ENCODE results near the gene MINDY2.
"Not testable (repeated sequence)": the region's sequence is repeated elsewhere in the genome, so short reads cannot be mapped to it uniquely, and the experiment has no call there.

MINDY2 gene

GRCh38 chr15:58833681-58834426 is 62.8 kb downstream of the MINDY2 start:
- DNase-seq: not testable (repeated sequence)

GRCh38 chr15:58839485-58839884 is 68.4 kb downstream of the MINDY2 start:
- no peak for DNase-seq

- no peak for DNase-seq
These were observed 68.9 kb downstream of the MINDY2 start for GRCh38 chr15:58840048-58840447.

- DNase-seq: no peak
These were observed 71.8 kb downstream of the MINDY2 start for GRCh38 chr15:58842713-58843396.

GRCh38 chr15:58851205-58851604 is 80.1 kb downstream of the MINDY2 start:
- not testable (repeated sequence) for DNase-seq

GRCh38 chr15:58852347-58852746 is 81.2 kb downstream of the MINDY2 start:
- DNase-seq: no peak

GRCh38 chr15:58854593-58854992 is 83.5 kb downstream of the MINDY2 start:
- DNase-seq: no peak

GRCh38 chr15:58856086-58856485 is 85.0 kb downstream of the MINDY2 start:
- no peak for DNase-seq

- DNase-seq: not testable (repeated sequence)
These were observed 85.5 kb downstream of the MINDY2 start for GRCh38 chr15:58856621-58857020.

- DNase-seq: no peak
These were observed 91.2 kb downstream of the MINDY2 start for GRCh38 chr15:58862326-58862725.

GRCh38 chr15:58864602-58865424 is 93.7 kb downstream of the MINDY2 start:
- no peak for DNase-seq

- no peak for DNase-seq
These were observed 94.4 kb downstream of the MINDY2 start for GRCh38 chr15:58865425-58865880.

GRCh38 chr15:58867926-58868325 is 96.8 kb downstream of the MINDY2 start:
- DNase-seq: no peak

GRCh38 chr15:58870451-58870850 is 99.3 kb downstream of the MINDY2 start:
- DNase-seq: no peak

GRCh38 chr15:58873267-58873666 is 102.2 kb downstream of the MINDY2 start:
- no peak for DNase-seq

- DNase-seq: no peak
These were observed 104.2 kb downstream of the MINDY2 start for GRCh38 chr15:58875343-58875742.

GRCh38 chr15:58876306-58877106 is 105.4 kb downstream of the MINDY2 start:
- DNase-seq: no peak

GRCh38 chr15:58877999-58878825 is 107.1 kb downstream of the MINDY2 start:
- no peak for DNase-seq

GRCh38 chr15:58880320-58880719 is 109.2 kb downstream of the MINDY2 start:
- DNase-seq: no peak

- no peak for DNase-seq
These were observed 111.1 kb downstream of the MINDY2 start for GRCh38 chr15:58882243-58882642.

- DNase-seq: not testable (repeated sequence)
These were observed 112.8 kb downstream of the MINDY2 start for GRCh38 chr15:58883926-58884325.

GRCh38 chr15:58886921-58887320 is 115.8 kb downstream of the MINDY2 start:
- DNase-seq: no peak

Data from stimulated activated CD4-positive, alpha-beta T cell treated with anti-CD3 and anti-CD28 coated beads, Interleukin-2, amount 100 ng/mL, for 48 hours (primary cell).